A549 (cell line): ENCODE measurements around the gene SLC48A1. TPM values are rescaled to one million over a fixed set of nuclear protein-coding genes. Genes with fewer than 3 reads are reported as not detected.

ENCODE experiments used
- ATAC-seq, 2 experiments: fragments of 200-7000 bp in 1 of 2; fragments of >200 bp in 1 of 2; cut with Nextera tagmentation in 1 of 2; cut with Tn5 transposase in 1 of 2; 3 replicates each; pipeline versions ENCODE4 v1.8.0 to v1.9.1; 2018 to 2020; ENCODE audit warnings: mild to moderate bottlenecking in 1 of 2, moderate library complexity in 1 of 2
- CTCF ChIA-PET: fragments of 300-600 bp; sonication (Branson Sonifier 250); formaldehyde crosslinking; extraction: SDS; loops from one replicate; lab custom pipeline; 2021; ENCODE audit warnings: antibody characterized with exemption, inconsistent platforms; lab: Yijun Ruan, JAX
- POLR2A ChIA-PET: fragments of 350-600 bp; formaldehyde crosslinking; extraction: SDS; loops from one replicate; lab custom pipeline; 2021; ENCODE audit warnings: antibody characterized with exemption, inconsistent platforms; lab: Yijun Ruan, JAX
- DNase-seq, 2 experiments: peaks; one replicate each; pipeline versions ENCODE4 v3.0.0 to v3.0.0-alpha.2; 2011 to 2016; ENCODE audit warnings: low read depth in 1 of 2, low spot score in 1 of 2
- FAIRE-seq: peaks from 2 replicates; lab custom pipeline; 2011; peaks lifted over from hg19 to GRCh38; lab: Jason Lieb, UNC
- H3K27ac ChIP-seq, 2 experiments: fragments of >200 bp; sonication (Bioruptor Twin); formaldehyde crosslinking; 3 replicates each; pipeline ENCODE4 v1.5.1; 2016 to 2017
- H3K4me1 ChIP-seq: fragments of >200 bp; sonication (Bioruptor Twin); formaldehyde crosslinking; 3 replicates; pipeline ENCODE4 v1.6.1; 2016
- H3K4me2 ChIP-seq: fragments of >200 bp; sonication (Bioruptor Twin); formaldehyde crosslinking; 3 replicates; pipeline ENCODE4 v1.6.1; 2016
- H3K4me3 ChIP-seq: fragments of >200 bp; sonication (Bioruptor Twin); formaldehyde crosslinking; 3 replicates; pipeline ENCODE4 v1.5.1; 2016
- H3K9me3 ChIP-seq: fragments of >200 bp; sonication (Bioruptor Twin); formaldehyde crosslinking; 3 replicates; pipeline ENCODE4 v1.6.1; 2016
- BHLHE40 ChIP-seq: IDR thresholded peaks from 2 replicates; pipeline ENCODE4 v1.6.1; 2012; ENCODE audit warnings: low read depth, low read length, inconsistent platforms
- CBX2 ChIP-seq: fragments of 200-600 bp; sonication (generic); IDR thresholded peaks from 2 replicates; pipeline ENCODE4 v1.6.1; 2016; ENCODE audit warnings: low read depth, mild to moderate bottlenecking, borderline replicate concordance
- CBX8 ChIP-seq: fragments of 200-600 bp; sonication (generic); IDR thresholded peaks from 2 replicates; pipeline ENCODE4 v1.6.1; 2016
- CEBPB ChIP-seq, 2 experiments: fragments of >200 bp in 1 of 2; sonication (Bioruptor Twin) in 1 of 2; formaldehyde crosslinking in 1 of 2; IDR thresholded peaks; 2 replicates each; pipeline ENCODE4 v1.6.1; 2012 to 2016
- CHD2 ChIP-seq: fragments of 150-350 bp; IDR thresholded peaks from 2 replicates; pipeline ENCODE4 v1.6.1; 2014; ENCODE audit warnings: low read length; ENCODE audit not compliant: partially characterized antibody
- HDAC2 ChIP-seq: fragments of 200-600 bp; sonication (generic); IDR thresholded peaks from 2 replicates; pipeline ENCODE4 v1.6.1; 2016
- HOXB13 ChIP-seq: fragments of 250-450 bp; sonication (Bioruptor Pico); IDR thresholded peaks from 2 replicates; pipeline ENCODE4 v1.5.0; 2020; ENCODE audit warnings: low read depth, mild to moderate bottlenecking, moderate library complexity
- HOXB5 ChIP-seq: fragments of 250-450 bp; sonication (Bioruptor Pico); IDR thresholded peaks from 2 replicates; pipeline ENCODE4 v1.5.0; 2020; ENCODE audit warnings: mild to moderate bottlenecking, moderate library complexity
- JUNB ChIP-seq: fragments of >200 bp; sonication (Bioruptor Twin); formaldehyde crosslinking; IDR thresholded peaks from 2 replicates; pipeline ENCODE4 v1.6.1; 2016
- MAFK ChIP-seq: fragments of 450-650 bp; IDR thresholded peaks from 2 replicates; pipeline ENCODE4 v1.6.1; 2014; ENCODE audit not compliant: partially characterized antibody
- MYC ChIP-seq: IDR thresholded peaks from 2 replicates; pipeline ENCODE4 v1.6.1; 2012; ENCODE audit warnings: mild to moderate bottlenecking, inconsistent platforms, low read length, improper control_type of control experiment, borderline replicate concordance
- NR3C1 ChIP-seq: fragments of >200 bp; sonication (Bioruptor Twin); formaldehyde crosslinking; IDR thresholded peaks from 3 replicates; pipeline ENCODE4 v1.6.1; 2017
- PHF8 ChIP-seq: fragments of 200-600 bp; sonication (generic); IDR thresholded peaks from 2 replicates; pipeline ENCODE4 v1.6.1; 2016; ENCODE audit warnings: low read depth, mild to moderate bottlenecking, antibody characterized with exemption, moderate library complexity, borderline replicate concordance
- POLR2A ChIP-seq: IDR thresholded peaks from 2 replicates; pipeline ENCODE4 v1.6.1; 2012; ENCODE audit warnings: mild to moderate bottlenecking, low read length
- RFX5 ChIP-seq: fragments of 450-650 bp; IDR thresholded peaks from 2 replicates; pipeline ENCODE4 v1.7.1; 2014; ENCODE audit warnings: antibody characterized with exemption, mild to moderate bottlenecking, moderate library complexity
- SMC3 ChIP-seq: fragments of >200 bp; sonication (Bioruptor Twin); formaldehyde crosslinking; IDR thresholded peaks from 3 replicates; pipeline ENCODE4 v1.6.1; 2018; ENCODE audit warnings: inconsistent platforms
- SREBF2 ChIP-seq: fragments of 450-650 bp; IDR thresholded peaks from 2 replicates; pipeline ENCODE4 v1.6.1; 2014; ENCODE audit warnings: mild to moderate bottlenecking, moderate library complexity
- ZSCAN20 ChIP-seq: fragments of 250-450 bp; sonication (Bioruptor Pico); IDR thresholded peaks from 2 replicates; pipeline ENCODE4 v1.8.0; 2022; ENCODE audit warnings: mild to moderate bottlenecking, moderate library complexity
- WGBS: methylation state at CpG from one replicate; pipeline ENCODE4 v1.1.6; 2017; ENCODE audit errors: missing lambda C conversion rate; 5-methylcytosine and 5-hydroxymethylcytosine counted together
- polyA plus RNA-seq, 4 experiments: library from polyadenylated mRNA; depleted of rRNA in 3 of 4; stranded (reverse); fragments of >200 nt; fragmentation: RNase III in 1 of 4; extraction: RNeasy Plus Mini Kit Qiagen cat#74134 plus additional on column Dnase treatment in 1 of 4; gene quantifications; 2 replicates in 3 of 4; 3 replicates in 1 of 4; pipeline ENCODE4 v1.2.3, GENCODE V29; 2011 to 2017
- TF ChIP-seq, protein P1 (sequence below): fragments of >200 bp; sonication (Bioruptor Twin); formaldehyde crosslinking; IDR thresholded peaks from 3 replicates; pipeline ENCODE4 v1.6.1; 2016
- TF ChIP-seq, protein P2 (sequence below): fragments of 150-350 bp; IDR thresholded peaks from 2 replicates; pipeline ENCODE4 v1.6.1; 2014; ENCODE audit warnings: low read depth, mild to moderate bottlenecking, low read length
- TF ChIP-seq, protein P3 (sequence below): fragments of 250-450 bp; sonication (Bioruptor Pico); IDR thresholded peaks from 2 replicates; pipeline ENCODE4 v1.5.0; 2021; ENCODE audit warnings: mild to moderate bottlenecking, moderate library complexity, borderline replicate concordance
- TF ChIP-seq, protein P4 (sequence below): fragments of >200 bp; sonication (Bioruptor Twin); formaldehyde crosslinking; IDR thresholded peaks from 2 replicates; pipeline ENCODE4 v1.6.1; 2016
- TF ChIP-seq, protein P5 (sequence below): IDR thresholded peaks from 2 replicates; pipeline ENCODE4 v1.6.1; 2012; ENCODE audit warnings: low read depth, borderline replicate concordance
- TF ChIP-seq, protein P6 (sequence below): IDR thresholded peaks from 2 replicates; pipeline ENCODE4 v1.6.1; 2012

Gene SLC48A1
- polyA plus RNA-seq, 2 of the 4 experiments (the other 2 are of a cell fraction) = 25.1 to 32.6 TPM

DNA sequence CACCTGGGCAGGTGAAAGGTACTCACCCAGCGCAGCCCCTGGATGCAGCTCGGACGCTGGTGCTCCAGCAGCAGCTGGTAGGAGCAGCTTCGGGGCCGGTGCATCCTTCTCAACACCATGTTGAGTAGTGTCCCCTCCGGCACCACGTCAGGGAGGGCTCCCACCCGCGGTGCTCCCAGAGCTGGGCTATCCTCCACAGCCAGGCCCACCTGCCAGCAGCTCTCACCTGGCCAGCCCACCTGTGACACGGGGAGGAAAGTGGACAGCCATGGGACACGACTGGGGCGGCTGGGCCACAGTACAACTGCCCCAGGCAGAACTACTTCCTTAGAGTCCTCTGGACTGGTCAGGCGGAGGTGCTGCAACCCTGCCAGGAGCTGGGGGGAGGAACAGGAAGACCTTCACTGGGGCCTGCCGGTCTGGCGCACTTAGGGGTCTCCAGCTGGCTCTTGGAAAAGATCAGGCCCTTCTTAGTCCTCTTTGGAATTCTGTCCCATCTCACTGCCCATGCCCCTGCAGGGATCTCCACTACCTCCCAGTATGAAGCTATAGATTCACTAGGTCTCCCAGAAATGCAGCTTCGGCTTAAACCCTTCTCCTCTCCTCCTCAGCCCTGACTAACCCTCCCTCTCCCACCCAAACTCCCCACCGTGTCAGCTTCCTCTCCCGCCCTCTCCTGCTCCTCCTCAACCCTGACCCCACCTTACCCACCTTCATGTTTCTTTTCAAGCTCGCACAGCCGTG is 15.0 kb upstream of the SLC48A1 start:
- peak in 1 of 2 experiments; percentile 4; a peak in 3 of 6 replicates for ATAC-seq

DNA sequence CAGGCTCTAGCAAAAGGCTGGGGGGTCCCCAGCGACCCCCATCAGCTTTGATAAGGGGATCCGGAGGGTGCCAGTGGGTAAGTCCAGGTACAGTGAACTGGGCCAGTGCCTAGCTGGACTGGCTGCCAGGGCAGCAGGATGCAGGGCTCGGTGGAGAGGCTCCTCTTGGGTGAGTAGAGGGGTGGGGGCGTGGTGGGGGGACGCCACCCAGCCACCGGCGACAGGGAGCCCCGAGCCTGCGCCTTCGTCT is 14.5 kb upstream of the SLC48A1 start:
- Histone ChIP-seq H3K4me3 (peak overlapping the region; percentile 58), H3K4me1 (peaks cover 15% of the 10 kb centered on the region), H3K27ac (peak overlapping the region; percentile 80 to 94), H3K9me3 (no peaks in the 10 kb centered on the region), H3K4me2 (peak overlapping the region; percentile 79)
- CTCF ChIA-PET = interaction anchor here (0.6 to 43.9 kb wide), 13 partner anchors 9 to 561 kb away, joined by 3 to 1399 read pairs (median 5); partner anchors contain the start of gene SLC48A1
- FAIRE-seq (no peak), DNase-seq (no peak), ATAC-seq (no peak)
- no peak for TF ChIP-seq CBX8
- TF ChIP-seq HOXB5 (CRISPR knock-in tag) = no peak
- TF ChIP-seq, protein P1, sequence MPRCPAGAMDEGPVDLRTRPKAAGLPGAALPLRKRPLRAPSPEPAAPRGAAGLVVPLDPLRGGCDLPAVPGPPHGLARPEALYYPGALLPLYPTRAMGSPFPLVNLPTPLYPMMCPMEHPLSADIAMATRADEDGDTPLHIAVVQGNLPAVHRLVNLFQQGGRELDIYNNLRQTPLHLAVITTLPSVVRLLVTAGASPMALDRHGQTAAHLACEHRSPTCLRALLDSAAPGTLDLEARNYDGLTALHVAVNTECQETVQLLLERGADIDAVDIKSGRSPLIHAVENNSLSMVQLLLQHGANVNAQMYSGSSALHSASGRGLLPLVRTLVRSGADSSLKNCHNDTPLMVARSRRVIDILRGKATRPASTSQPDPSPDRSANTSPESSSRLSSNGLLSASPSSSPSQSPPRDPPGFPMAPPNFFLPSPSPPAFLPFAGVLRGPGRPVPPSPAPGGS = no peak
- no peak for TF ChIP-seq NR3C1
- no peak for TF ChIP-seq RFX5
- TF ChIP-seq, protein P2, sequence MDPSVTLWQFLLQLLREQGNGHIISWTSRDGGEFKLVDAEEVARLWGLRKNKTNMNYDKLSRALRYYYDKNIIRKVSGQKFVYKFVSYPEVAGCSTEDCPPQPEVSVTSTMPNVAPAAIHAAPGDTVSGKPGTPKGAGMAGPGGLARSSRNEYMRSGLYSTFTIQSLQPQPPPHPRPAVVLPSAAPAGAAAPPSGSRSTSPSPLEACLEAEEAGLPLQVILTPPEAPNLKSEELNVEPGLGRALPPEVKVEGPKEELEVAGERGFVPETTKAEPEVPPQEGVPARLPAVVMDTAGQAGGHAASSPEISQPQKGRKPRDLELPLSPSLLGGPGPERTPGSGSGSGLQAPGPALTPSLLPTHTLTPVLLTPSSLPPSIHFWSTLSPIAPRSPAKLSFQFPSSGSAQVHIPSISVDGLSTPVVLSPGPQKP = no peak
- TF ChIP-seq, protein P3, sequence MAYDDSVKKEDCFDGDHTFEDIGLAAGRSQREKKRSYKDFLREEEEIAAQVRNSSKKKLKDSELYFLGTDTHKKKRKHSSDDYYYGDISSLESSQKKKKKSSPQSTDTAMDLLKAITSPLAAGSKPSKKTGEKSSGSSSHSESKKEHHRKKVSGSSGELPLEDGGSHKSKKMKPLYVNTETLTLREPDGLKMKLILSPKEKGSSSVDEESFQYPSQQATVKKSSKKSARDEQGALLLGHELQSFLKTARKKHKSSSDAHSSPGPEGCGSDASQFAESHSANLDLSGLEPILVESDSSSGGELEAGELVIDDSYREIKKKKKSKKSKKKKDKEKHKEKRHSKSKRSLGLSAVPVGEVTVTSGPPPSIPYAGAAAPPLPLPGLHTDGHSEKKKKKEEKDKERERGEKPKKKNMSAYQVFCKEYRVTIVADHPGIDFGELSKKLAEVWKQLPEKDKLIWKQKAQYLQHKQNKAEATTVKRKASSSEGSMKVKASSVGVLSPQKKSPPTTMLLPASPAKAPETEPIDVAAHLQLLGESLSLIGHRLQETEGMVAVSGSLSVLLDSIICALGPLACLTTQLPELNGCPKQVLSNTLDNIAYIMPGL (CRISPR knock-in tag) = no peak
- POLR2A ChIA-PET = interaction anchor here (0.6 to 1.0 kb wide), 2 partner anchors 45 to 147 kb away, joined by 3 to 9 read pairs; partner anchors contain the start of gene VDR
- 40% methylated on average over 1 of the region's 10 CpGs for WGBS

More for the DNA sequence above, 15.0 kb upstream of the SLC48A1 start:
- Histone ChIP-seq H3K4me3 (peak overlapping the region; percentile 58; the same call in 2 of the 3 replicates), H3K9me3 (no peaks in the 10 kb centered on the region), H3K27ac (peak overlapping the region; percentile 80 to 94), H3K4me1 (peaks cover 20% of the 10 kb centered on the region), H3K4me2 (peak overlapping the region; percentile 79)
- TF ChIP-seq, protein P2 = no peak
- TF ChIP-seq JUNB (no peak), NR3C1 (no peak), HDAC2 (no peak), PHF8 (no peak)
- 81% methylated on average over 12 of the region's 20 CpGs for WGBS
- ChIA-PET POLR2A (interaction anchor here (0.6 to 1.0 kb wide), 2 partner anchors 44 to 147 kb away, joined by 3 to 9 read pairs; partner anchors contain the start of gene VDR), CTCF (interaction anchor here (0.6 to 43.9 kb wide), 15 partner anchors 9 to 860 kb away, joined by 3 to 1399 read pairs (median 4); partner anchors contain the start of gene SLC48A1)
- no peak for DNase-seq
- FAIRE-seq = no peak

DNA sequence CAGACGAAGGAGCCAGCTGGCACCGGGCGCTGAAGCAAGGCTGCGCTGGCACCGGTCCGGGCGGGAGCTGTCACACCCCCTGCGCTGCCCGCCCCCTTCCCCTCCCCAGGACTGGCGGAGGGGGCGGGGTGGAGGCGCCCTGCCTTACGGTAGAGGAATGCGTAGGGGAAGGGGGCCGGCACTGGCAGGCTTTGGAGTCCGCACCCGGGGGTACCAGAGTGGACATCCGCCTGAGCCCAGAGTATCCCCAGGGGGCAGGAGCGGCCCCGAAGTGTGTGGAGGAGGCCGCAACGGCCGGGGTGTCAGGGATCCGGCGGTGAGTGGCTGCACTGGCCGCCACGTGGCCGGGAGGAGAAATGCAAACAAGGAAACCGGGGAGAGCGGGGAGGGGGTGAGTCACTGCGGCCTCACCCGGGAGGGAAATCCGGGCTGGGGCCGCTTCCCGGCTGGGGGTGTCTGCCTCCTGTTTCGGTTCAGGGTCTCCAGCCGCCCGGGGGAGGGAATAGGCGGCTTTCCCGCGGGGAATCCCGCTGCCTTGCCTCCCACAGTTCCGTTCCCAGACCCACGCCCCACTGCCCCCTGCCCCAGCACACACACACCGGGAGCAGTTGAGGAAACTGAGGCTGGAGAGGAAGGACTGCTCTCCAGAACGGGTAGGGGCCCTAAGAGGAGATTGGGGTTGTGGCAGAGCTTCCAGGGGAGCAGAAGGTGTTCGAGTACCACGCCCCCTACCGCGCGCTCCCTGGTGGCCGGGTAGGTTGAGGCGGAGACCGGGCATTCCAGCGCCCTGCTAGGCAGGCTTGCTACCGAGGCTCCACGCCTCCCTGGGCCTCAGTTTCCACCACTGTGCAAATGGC is 14.0 kb upstream of the SLC48A1 start, which contains the start of gene RAPGEF3:
Gene RAPGEF3, minus strand, starts transcription at position 47 of the 857 bp plus-strand sequence. CDS start 324 bp downstream, outside the sequence.
- ChIA-PET CTCF (interaction anchor here (0.9 to 43.9 kb wide), 19 partner anchors 8 to 108 kb away, joined by 3 to 1399 read pairs (median 5); partner anchors contain the start of genes ENDOU and SLC48A1), POLR2A (interaction anchor here (1.0 to 1.6 kb wide), 2 partner anchors 17 to 146 kb away, joined by 3 to 5 read pairs; partner anchors contain the start of gene VDR)
- Histone ChIP-seq H3K4me3 (peak within 1 kb of the TSS; percentile 58), H3K9me3 (no peaks in the 10 kb centered on the region), H3K4me1 (peaks cover 10% of the 10 kb centered on the region), H3K4me2 (peak within 1 kb of the TSS; percentile 79), H3K27ac (peak within 1 kb of the TSS; percentile 80 to 94)
- ATAC-seq = peak; percentile 87 to 94
- under 1% methylated on average over 43 of the region's 57 CpGs for WGBS
- DNase-seq = peak; percentile 82 to 92
- no peak for FAIRE-seq
- TF ChIP-seq CEBPB (IDR thresholded peaks at IDR 0.05) (no peak), MYC (peak; percentile 72), SREBF2 (no peak), NR3C1 (no peak), SMC3 (peak; percentile 18; the same call in 2 of the 3 replicates), MAFK (no peak), BHLHE40 (no peak), POLR2A (peak; percentile 9; the same call in 1 of the 2 replicates), HOXB13 (CRISPR knock-in tag) (no peak), CHD2 (no peak), JUNB (no peak), ZSCAN20 (CRISPR knock-in tag) (no peak), CBX2 (no peak)
- TF ChIP-seq, protein P4, sequence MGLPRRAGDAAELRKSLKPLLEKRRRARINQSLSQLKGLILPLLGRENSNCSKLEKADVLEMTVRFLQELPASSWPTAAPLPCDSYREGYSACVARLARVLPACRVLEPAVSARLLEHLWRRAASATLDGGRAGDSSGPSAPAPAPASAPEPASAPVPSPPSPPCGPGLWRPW = no peak
- TF ChIP-seq, protein P5, sequence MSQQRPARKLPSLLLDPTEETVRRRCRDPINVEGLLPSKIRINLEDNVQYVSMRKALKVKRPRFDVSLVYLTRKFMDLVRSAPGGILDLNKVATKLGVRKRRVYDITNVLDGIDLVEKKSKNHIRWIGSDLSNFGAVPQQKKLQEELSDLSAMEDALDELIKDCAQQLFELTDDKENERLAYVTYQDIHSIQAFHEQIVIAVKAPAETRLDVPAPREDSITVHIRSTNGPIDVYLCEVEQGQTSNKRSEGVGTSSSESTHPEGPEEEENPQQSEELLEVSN = peak; percentile 81
- TF ChIP-seq, protein P6, sequence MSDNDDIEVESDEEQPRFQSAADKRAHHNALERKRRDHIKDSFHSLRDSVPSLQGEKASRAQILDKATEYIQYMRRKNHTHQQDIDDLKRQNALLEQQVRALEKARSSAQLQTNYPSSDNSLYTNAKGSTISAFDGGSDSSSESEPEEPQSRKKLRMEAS = peak; percentile 97
